Tibial nerve (tissue), 3 donors: ENCODE measurements around the gene RPS17.

Experiments
- EP300 ChIP-seq, 2 donors: sonication (generic); formaldehyde crosslinking; IDR thresholded peaks; one replicate each; pipeline ENCODE4 v1.6.1; 2017; ENCODE audit warnings: antibody characterized with exemption in 2 of 2, mild to moderate bottlenecking in 1 of 2
- POLR2A ChIP-seq, 2 donors: fragments of 450-650 bp; IDR thresholded peaks; one replicate each; pipeline ENCODE4 v1.6.1; 2017; ENCODE audit warnings: antibody characterized with exemption in 2 of 2, mild to moderate bottlenecking in 2 of 2, moderate library complexity in 2 of 2

GRCh38 chr15:82530006-82530405, 10.3 kb downstream of the RPS17 start:
- TF ChIP-seq EP300 (IDR thresholded peaks at IDR 0.05) = no peak
- no peak for TF ChIP-seq POLR2A (IDR thresholded peaks at IDR 0.05)
